NCI-H1436 (cell line): ENCODE data around the gene SERPINH1.
"Not testable (repeated sequence)": the region's sequence is repeated elsewhere in the genome, so short reads cannot be mapped to it uniquely, and the experiment has no call there.

Source experiments
- DNase-seq: peaks from one replicate; lab custom pipeline; 2025; lab: John Stamatoyannopoulos, UW

The SERPINH1 gene

GRCh38 chr11:75576017-75576416, 14.0 kb downstream of the SERPINH1 start:
- no peak for DNase-seq

- DNase-seq = no peak
Observed at GRCh38 chr11:75576499-75576918, 14.5 kb downstream of the SERPINH1 start.

GRCh38 chr11:75577207-75577606, 15.2 kb downstream of the SERPINH1 start:
- DNase-seq = no peak

GRCh38 chr11:75578977-75579376, 16.9 kb downstream of the SERPINH1 start:
- no peak for DNase-seq

- DNase-seq = no peak
Observed at GRCh38 chr11:75579841-75580240, 17.8 kb downstream of the SERPINH1 start.

GRCh38 chr11:75582506-75582894, 20.4 kb downstream of the SERPINH1 start:
- DNase-seq = no peak

GRCh38 chr11:75582895-75583717, 21.1 kb downstream of the SERPINH1 start:
- peak; percentile 55 for DNase-seq

DNA sequence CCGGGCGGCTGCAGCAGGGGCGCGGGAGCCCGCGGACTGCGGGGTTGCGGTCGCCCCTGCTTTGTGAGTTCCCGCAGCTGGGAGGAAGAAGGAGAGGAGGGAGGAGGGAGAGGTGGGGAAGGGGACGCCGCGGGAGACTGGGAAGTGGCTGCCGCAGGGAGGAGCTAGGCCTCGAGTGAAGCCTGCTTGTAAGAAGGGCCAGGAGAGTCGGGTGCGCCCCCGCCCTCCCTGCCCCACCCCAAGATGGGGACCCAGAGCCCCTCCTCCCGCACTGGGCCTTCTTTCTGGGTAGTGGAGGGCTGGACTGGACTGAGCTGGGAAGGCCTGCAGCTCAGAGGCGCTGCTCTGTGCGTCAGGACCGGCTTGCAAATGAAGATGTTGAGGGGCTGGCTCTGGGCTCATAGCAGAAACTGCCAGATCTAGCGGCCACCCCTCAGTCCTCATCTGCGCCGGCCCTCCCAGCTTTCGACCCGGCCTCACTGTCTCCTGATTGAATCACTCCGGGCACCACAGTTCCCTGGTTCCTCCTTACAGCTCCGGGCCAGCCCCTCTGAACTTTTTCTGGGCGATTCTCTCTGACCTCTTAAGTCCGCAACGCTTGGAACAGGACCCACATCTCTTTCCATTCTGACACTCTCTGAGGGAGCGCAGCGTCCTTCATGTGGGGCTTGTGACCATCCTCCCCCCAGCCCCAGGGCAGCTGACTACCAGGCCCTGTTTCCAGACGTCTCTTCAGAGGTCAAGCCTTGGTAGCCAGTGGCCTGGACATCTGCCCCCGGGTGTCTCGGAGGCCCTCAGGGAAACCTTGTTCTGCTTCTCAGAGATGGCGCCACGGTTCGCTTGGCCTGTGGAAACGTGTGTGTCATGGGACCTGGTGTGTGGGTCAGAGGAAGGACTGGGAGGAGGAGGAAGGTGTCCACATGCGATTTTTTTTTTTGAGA, 21.9 kb downstream of the SERPINH1 start:
- peak; percentile 61 for DNase-seq

DNA sequence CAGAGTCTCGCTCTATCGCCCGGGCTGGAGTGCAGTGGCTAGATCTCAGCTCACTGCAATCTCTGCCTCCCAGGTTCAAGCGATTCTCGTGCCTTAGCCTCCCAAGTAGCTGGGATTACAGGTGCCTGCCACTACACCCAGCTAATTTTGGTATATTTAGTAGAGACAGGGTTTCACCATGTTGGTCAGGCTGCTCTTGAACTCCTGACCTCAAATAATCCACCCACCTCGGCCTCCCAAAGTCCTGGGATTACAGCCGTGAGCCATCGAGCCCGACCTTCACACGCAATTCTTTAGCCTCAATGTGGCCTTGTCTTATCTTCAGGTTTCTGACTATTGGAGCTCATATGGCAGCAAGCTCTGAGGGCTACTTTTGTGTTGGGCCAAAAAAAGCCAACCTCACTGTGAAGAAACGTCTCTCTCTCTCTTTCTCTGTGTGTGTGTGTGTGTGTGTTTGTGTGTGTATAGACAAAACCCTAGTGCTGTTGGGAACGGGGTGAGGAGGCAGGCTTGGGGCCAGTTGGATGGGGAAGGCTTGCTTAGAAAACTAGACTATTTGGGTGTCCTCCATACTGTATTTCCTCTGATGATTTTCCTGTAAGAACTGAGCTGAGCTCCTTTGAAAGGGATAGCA, 22.7 kb downstream of the SERPINH1 start:
- not testable (repeated sequence) for DNase-seq

DNA sequence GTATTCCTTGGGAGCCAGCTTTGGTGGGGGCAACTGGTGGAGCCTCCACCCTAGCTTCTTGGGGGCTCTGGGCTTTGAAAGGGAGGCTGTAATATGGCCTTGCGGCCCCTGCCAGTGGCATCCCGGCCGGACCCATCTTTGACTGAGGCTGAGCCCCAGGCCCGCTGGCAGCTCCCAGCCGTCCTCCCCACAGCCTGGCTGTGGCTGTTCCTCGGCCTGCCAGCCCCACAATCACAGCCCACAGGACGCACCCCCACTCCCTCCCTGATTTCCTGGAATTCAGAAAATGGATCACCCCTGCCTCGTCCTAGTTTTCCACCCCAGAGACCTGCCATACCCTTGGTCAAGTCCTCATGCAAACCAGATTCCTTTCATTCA, 23.2 kb downstream of the SERPINH1 start:
- no peak for DNase-seq

- DNase-seq = no peak
Observed at GRCh38 chr11:75586395-75586794, 24.3 kb downstream of the SERPINH1 start.

DNA sequence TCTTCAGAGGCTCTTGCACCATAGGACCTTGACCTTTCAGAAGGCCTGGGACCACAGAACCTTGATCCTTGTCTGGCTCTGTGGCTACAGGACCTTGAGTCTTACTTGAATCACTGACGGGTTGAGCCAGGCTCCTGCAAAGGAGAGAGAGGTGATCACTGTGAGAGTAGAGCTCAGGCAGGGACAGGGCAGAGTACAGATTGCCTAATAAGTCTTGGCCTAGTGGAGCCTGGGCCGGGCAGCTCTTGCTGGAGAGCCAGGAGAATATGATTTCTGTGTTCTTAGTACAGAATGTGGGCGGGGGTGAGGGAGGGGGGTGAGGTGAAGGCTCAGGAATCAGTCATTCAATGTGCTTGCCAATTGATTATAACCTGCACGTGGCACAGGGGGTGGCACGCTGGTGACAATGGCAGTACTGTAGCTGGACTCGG, 26.0 kb downstream of the SERPINH1 start:
- DNase-seq = no peak

- DNase-seq = no peak
Observed at GRCh38 chr11:75589051-75589450, 27.0 kb downstream of the SERPINH1 start.

DNA sequence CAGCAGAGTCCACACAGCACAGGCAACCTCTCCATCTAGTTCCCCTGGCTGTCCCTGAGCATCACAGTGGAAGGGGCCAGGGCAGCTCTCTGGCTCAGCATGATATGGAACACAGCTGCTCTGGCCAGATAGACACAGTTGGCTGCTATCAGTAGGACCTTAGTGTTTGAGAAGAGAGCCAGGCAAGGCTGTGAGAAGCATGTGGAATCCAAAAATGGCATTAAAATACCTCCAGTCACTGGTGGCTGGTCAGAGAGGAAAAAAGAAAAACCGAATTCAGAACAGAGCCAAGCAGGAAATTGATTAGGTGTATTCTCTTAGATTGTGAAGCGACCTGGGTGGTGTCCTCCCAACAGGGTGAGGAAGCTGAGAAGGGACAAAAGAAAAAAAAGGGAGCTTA, 27.9 kb downstream of the SERPINH1 start:
- no peak for DNase-seq

- no peak for DNase-seq
Observed at GRCh38 chr11:75591371-75591770, 29.3 kb downstream of the SERPINH1 start.

GRCh38 chr11:75591966-75592365, 29.9 kb downstream of the SERPINH1 start:
- no peak for DNase-seq

DNA sequence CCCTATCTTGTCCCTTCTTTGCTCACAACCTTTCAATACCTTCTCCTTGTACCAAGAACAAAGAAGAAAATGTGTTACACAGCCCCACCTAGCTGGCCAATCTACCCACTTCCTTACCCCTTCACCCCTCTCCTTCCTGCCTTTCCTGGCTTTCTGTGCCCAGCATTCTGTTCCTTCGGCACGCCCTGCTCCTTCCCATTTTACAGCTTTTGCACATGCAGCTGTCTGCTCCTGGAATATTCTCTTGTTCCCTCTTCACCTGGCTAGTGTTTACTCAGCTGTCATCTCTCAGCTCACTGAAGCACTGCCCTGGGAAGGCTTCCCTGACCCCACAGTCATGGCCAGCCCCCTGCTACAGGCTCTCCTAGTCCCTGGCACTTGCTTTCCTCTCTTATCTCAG, 30.7 kb downstream of the SERPINH1 start:
- no peak for DNase-seq

- DNase-seq = no peak
Observed at GRCh38 chr11:75593286-75593915, 31.3 kb downstream of the SERPINH1 start.

DNA sequence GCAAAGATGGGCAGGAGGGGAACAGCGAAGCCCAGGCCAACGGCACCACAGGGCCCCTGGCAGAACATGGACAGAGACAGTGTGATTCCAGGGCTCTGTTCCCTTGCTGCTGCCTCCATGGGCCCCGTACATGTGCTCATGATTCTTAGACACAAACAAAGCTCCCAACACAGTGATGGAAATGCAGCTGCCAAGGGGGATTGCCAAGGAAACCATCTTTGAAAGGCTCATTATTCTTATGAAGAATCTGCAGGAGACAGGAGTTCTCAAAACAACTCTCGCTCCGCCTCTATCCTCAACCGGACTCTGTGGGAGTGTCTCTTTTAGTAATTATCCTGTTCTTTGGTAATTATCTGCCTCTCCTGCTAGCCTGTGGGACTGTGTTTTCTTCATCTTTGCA, 32.2 kb downstream of the SERPINH1 start:
- DNase-seq = no peak

GRCh38 chr11:75595429-75595828, 33.4 kb downstream of the SERPINH1 start:
- no peak for DNase-seq

GRCh38 chr11:75596914-75597313, 34.9 kb downstream of the SERPINH1 start:
- DNase-seq = no peak

DNA sequence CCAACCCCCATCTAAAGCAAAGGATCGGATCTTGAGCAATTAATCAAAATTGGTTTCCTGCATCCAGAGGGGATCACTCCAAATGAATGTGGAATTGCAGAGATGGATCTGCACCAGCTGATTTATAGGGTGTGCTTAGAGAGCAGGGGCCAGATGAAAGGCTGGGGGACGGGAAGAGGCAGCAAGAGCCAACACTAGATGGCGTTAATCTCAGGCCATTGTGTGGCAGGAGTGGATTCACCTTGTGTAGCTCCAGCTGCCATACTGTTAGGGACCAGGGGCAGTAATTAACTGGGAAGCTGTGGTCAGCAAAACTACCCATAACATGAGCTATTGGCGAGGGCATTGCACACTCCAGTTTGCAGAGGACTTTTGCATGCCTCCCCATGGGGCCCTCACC, 35.6 kb downstream of the SERPINH1 start:
- DNase-seq = peak; percentile 13
